WERI-Rb-1 (cell line): Measurements from ENCODE around the gene PGA4.
"Not testable (repeated sequence)": the region's sequence is repeated elsewhere in the genome, so short reads cannot be mapped to it uniquely, and the experiment has no call there.

Experiments
- DNase-seq: peaks from one replicate; pipeline ENCODE4 v3.0.0-alpha.2; 2020
- H3K27ac ChIP-seq: fragments of 250-450 bp; sonication (Bioruptor Pico); 2 replicates; pipeline ENCODE4 v1.5.1; 2020; ENCODE audit warnings: mild to moderate bottlenecking, moderate library complexity
- H3K27me3 ChIP-seq: fragments of 250-450 bp; sonication (Bioruptor Pico); 2 replicates; pipeline ENCODE4 v1.5.1; 2021; ENCODE audit warnings: mild to moderate bottlenecking, low read depth, moderate library complexity; ENCODE audit not compliant: insufficient read depth, severe bottlenecking
- H3K36me3 ChIP-seq: fragments of 250-450 bp; sonication (Bioruptor Pico); 2 replicates; pipeline ENCODE4 v1.5.1; 2020; ENCODE audit warnings: mild to moderate bottlenecking, moderate library complexity
- H3K4me3 ChIP-seq: 2 replicates; pipeline ENCODE4 v1.5.1; 2011; ENCODE audit warnings: low read depth, mild to moderate bottlenecking, control low read depth, low read length
- H3K9me3 ChIP-seq: fragments of 250-450 bp; sonication (Bioruptor Pico); 2 replicates; pipeline ENCODE4 v1.5.1; 2021; ENCODE audit warnings: mild to moderate bottlenecking, moderate library complexity; ENCODE audit not compliant: severe bottlenecking
- TF ChIP-seq, protein P1 (sequence below): IDR thresholded peaks from 2 replicates; pipeline ENCODE4 v1.5.1; 2011; ENCODE audit warnings: low read depth, mild to moderate bottlenecking, control low read depth, inconsistent platforms, low read length

PGA4 gene

DNA sequence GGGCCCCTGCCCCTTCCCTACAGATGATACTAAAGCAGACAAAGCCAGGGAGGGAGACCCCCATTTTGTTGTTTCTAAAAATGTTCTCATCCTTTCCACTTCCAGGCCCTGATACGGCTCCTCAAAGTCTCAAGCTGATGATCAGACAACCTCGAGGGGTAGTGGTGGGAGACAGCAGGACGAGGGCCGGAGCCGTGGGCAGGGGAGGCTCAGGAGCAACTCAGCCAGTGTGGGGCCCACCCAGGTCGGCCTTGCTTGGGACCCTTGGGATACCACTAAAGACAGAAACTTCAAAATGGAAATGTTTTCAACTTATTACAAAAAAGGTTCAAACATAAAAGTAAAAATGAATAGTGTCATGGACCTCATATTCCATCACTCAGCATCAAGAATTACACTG is 45.7 kb upstream of the PGA4 start:
- TF ChIP-seq, protein P1, sequence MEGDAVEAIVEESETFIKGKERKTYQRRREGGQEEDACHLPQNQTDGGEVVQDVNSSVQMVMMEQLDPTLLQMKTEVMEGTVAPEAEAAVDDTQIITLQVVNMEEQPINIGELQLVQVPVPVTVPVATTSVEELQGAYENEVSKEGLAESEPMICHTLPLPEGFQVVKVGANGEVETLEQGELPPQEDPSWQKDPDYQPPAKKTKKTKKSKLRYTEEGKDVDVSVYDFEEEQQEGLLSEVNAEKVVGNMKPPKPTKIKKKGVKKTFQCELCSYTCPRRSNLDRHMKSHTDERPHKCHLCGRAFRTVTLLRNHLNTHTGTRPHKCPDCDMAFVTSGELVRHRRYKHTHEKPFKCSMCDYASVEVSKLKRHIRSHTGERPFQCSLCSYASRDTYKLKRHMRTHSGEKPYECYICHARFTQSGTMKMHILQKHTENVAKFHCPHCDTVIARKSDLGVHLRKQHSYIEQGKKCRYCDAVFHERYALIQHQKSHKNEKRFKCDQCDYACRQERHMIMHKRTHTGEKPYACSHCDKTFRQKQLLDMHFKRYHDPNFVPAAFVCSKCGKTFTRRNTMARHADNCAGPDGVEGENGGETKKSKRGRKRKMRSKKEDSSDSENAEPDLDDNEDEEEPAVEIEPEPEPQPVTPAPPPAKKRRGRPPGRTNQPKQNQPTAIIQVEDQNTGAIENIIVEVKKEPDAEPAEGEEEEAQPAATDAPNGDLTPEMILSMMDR: no peak

DNA sequence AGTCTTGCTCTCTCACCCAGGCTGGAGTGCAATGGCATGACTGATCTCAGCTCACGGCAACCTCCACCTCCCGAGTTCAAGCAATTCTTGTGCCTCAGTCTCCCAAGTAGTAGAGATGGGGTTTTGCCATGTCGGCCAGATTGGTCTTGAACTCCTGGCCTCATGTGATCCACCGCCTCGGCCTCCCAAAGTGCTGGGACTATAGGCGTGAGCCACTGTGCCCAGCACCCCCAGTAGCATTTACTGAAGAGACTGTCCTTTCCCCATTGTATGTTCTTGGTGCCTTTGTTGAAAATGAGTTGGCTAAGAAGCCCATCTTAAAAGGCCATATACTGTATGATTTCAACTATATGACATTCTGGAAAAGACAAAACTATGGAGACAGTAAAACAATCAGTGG is 41.9 kb upstream of the PGA4 start:
- H3K36me3 ChIP-seq, DNase-seq, H3K27ac ChIP-seq, H3K9me3 ChIP-seq, H3K27me3 ChIP-seq, H3K4me3 ChIP-seq: not testable (repeated sequence)

More for the DNA sequence above, 45.7 kb upstream of the PGA4 start:
- Histone ChIP-seq H3K27ac (no peak overlapping the region), H3K9me3 (no peaks in the 10 kb centered on the region), H3K27me3 (no peaks in the 10 kb centered on the region), H3K4me3 (no peak overlapping the region), H3K36me3 (no peaks in the 10 kb centered on the region)
- no peak for DNase-seq

DNA sequence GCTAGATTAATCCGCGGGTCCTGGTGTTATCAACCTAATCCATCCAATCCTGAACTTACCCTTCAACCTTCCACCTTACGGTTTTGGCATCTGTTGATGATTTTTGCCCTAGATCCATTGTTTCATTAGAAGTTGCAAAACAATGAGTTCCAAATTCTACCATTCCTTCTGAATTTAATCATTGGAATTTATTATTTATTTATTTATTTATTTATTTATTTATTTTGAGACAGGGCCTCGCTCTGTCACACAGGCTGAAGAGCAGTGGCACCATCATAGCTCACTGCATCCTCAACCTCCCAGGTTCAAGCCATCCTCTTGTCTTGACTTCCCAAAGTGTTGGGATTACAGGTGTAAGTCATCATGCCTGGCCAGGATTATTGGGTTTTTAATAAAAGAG is 40.7 kb upstream of the PGA4 start:
- Histone ChIP-seq H3K27me3 (no peaks in the 10 kb centered on the region), H3K4me3 (no peak overlapping the region), H3K36me3 (no peaks in the 10 kb centered on the region), H3K9me3 (no peaks in the 10 kb centered on the region), H3K27ac (no peak overlapping the region)
- TF ChIP-seq, protein P1: no peak
- DNase-seq: no peak

DNA sequence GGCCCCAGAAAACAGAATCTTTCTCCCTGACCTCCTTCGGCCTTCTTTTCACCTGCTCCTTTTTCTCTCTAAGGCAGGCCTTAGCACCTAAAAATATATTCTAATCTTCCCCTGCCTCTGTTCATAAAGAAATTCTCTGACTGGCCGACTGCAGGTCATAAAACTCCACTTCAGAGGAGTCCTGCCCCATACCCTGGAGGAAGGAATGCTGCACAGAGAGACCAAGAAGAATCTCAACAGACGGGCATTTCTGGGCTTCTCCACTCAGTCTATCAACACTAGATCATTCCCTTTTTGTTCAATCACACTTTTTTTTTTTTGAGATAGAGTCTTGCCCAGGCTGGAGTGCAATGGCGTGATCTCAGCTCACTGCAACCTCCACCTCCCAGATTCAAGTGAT is 38.5 kb upstream of the PGA4 start:
- no peak overlapping the region for H3K27ac ChIP-seq
- H3K27me3 ChIP-seq: no peaks in the 10 kb centered on the region
- TF ChIP-seq, protein P1: no peak
- no peak overlapping the region for H3K4me3 ChIP-seq
- no peaks in the 10 kb centered on the region for H3K9me3 ChIP-seq
- no peaks in the 10 kb centered on the region for H3K36me3 ChIP-seq
- DNase-seq: no peak

DNA sequence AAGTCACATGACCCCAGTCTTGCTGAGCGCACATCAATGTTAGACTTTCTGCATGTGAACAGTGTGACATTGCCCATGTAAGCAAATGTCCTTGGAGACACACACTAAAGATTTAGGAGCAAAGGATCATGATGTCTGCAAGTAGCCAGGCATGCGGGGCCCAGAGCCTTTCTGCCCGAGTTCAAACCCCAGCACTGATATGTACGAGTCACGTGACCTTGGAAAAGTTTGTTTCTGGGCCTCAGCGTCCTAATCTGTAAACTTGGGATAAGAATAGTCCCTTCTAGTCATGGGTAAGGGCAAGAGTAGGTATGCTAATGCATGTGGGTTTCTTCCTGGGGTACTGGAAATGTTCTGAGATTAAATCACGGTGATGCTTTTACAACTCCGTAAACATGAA is 35.6 kb upstream of the PGA4 start:
- H3K9me3 ChIP-seq: no peaks in the 10 kb centered on the region
- DNase-seq: no peak
- no peaks in the 10 kb centered on the region for H3K27me3 ChIP-seq
- no peak overlapping the region for H3K4me3 ChIP-seq
- TF ChIP-seq, protein P1: no peak
- H3K36me3 ChIP-seq: no peaks in the 10 kb centered on the region
- H3K27ac ChIP-seq: no peak overlapping the region

DNA sequence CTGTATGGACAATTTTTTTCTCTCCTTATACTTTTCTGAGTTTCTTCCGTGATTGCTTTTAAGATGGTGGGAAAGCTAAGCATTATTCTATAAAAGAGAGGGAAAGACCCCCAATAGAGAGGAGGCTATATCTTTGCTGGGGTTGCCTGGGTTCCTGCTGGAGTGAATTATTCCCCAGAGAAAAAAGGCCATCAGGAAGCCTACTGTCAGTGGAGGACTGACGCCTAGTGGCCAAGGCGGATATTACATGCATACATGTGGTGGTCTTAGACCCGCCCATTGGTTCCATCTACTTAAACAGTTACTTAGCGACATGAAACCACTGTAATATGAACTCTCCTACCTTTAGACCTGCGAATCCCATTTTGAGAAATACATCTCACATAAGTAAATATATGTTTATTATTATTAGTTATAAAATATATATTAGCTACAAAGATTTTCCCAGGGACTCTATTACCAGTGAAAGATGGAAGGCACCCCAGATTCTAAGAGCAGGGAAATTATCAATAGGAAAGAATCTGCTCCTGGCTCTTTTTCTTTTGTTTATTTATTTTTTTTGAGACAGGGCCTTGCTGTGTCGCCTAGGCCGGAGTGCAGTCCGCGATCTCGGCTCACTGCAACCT is 34.5 kb upstream of the PGA4 start:
- no peaks in the 10 kb centered on the region for H3K27me3 ChIP-seq
- peak; percentile 82 for DNase-seq
- no peaks in the 10 kb centered on the region for H3K36me3 ChIP-seq
- H3K4me3 ChIP-seq: no peak overlapping the region
- H3K9me3 ChIP-seq: no peaks in the 10 kb centered on the region
- TF ChIP-seq, protein P1: peak; percentile 88
- H3K27ac ChIP-seq: no peak overlapping the region
